OCI-LY7 (cell line): ENCODE measurements around the gene NRXN2. TPM values are rescaled to one million over a fixed set of nuclear protein-coding genes. Genes with fewer than 3 reads are reported as not detected.

Experiments
- BruUV-seq: library from RNA; stranded (reverse); fragments of 400-500 nt; replicated peaks from 2 replicates; lab custom pipeline; 2021; lab: Mats Ljungman, UMichigan
- CTCF ChIA-PET: fragments of 300-600 bp; sonication (Branson Sonifier 250); formaldehyde crosslinking; loops from one replicate; lab custom pipeline; 2022; ENCODE audit warnings: antibody characterized with exemption; ENCODE audit not compliant: unreplicated experiment; lab: Charles Lee
- POLR2A ChIA-PET: fragments of 300-600 bp; sonication (Branson Sonifier 250); formaldehyde crosslinking; loops from one replicate; lab custom pipeline; 2022; ENCODE audit warnings: antibody characterized with exemption; lab: Charles Lee
- DNase-seq: peaks from one replicate; pipeline ENCODE4 v3.0.0-alpha.2; 2015; ENCODE audit warnings: low spot score
- H2AFZ ChIP-seq: fragments of 200-600 bp; sonication (generic), shearing (Covaris generic); 2 replicates; pipeline ENCODE4 v1.6.1; 2014; ENCODE audit warnings: mild to moderate bottlenecking, antibody characterized with exemption, low read length, moderate library complexity
- H3K27ac ChIP-seq: fragments of 200-600 bp; sonication (generic); 2 replicates; pipeline ENCODE4 v1.5.1; 2014; ENCODE audit warnings: mixed run types, low read depth, mild to moderate bottlenecking, moderate library complexity, low read length, inconsistent platforms; ENCODE audit not compliant: poor library complexity, severe bottlenecking
- H3K36me3 ChIP-seq: fragments of 200-600 bp; sonication (generic); 2 replicates; pipeline ENCODE4 v1.6.1; 2014; ENCODE audit warnings: mild to moderate bottlenecking, antibody characterized with exemption, low read length, moderate library complexity, mixed read lengths; ENCODE audit not compliant: insufficient read depth
- H3K4me1 ChIP-seq: fragments of 200-600 bp; sonication (generic); 2 replicates; pipeline ENCODE4 v1.5.1; 2014; ENCODE audit warnings: mild to moderate bottlenecking, low read length; ENCODE audit not compliant: insufficient read depth, poor library complexity, severe bottlenecking
- H3K4me2 ChIP-seq: fragments of 200-600 bp; sonication (generic); 2 replicates; pipeline ENCODE4 v1.6.1; 2014; ENCODE audit warnings: mild to moderate bottlenecking, low read length
- H3K4me3 ChIP-seq: fragments of 200-600 bp; sonication (generic); 2 replicates; pipeline ENCODE4 v1.5.1; 2014; ENCODE audit warnings: mild to moderate bottlenecking, low read depth, low read length; ENCODE audit not compliant: poor library complexity, severe bottlenecking
- H3K79me2 ChIP-seq: fragments of 200-600 bp; sonication (generic); 2 replicates; pipeline ENCODE4 v1.6.1; 2016; ENCODE audit warnings: low read depth, mild to moderate bottlenecking, low read length, moderate library complexity, mixed read lengths; ENCODE audit not compliant: insufficient read depth
- H3K9me2 ChIP-seq: fragments of 200-600 bp; sonication (generic); 2 replicates; pipeline ENCODE4 v1.6.1; 2016; ENCODE audit warnings: mild to moderate bottlenecking, low read length, mixed read lengths; ENCODE audit not compliant: insufficient read depth
- H3K9me3 ChIP-seq: fragments of 200-600 bp; sonication (generic); 2 replicates; pipeline ENCODE4 v1.6.1; 2014; ENCODE audit warnings: mild to moderate bottlenecking, mixed run types, low read length, mixed read lengths
- H4K20me1 ChIP-seq: fragments of 200-600 bp; sonication (generic); 2 replicates; pipeline ENCODE4 v1.6.1; 2014; ENCODE audit warnings: mild to moderate bottlenecking, antibody characterized with exemption, low read length, moderate library complexity, mixed read lengths; ENCODE audit not compliant: insufficient read depth
- EZH2phosphoT487 ChIP-seq: fragments of 200-600 bp; sonication (generic); IDR thresholded peaks from 2 replicates; pipeline ENCODE4 v1.6.1; 2018; ENCODE audit warnings: low read depth, borderline replicate concordance, mild to moderate bottlenecking, mixed run types, antibody characterized with exemption, low read length, moderate library complexity, mixed read lengths
- intact Hi-C: fragments of 100-400 bp; cut with micrococcal nuclease; formaldehyde crosslinking; loops from one replicate; pipeline ENCODE4 v1.10.0; 2022; ENCODE audit not compliant: unreplicated experiment
- total RNA-seq, 2 experiments: library from RNA; depleted of rRNA in 1 of 2; stranded (reverse); fragments of >200 nt in 1 of 2; shearing (Covaris generic) in 1 of 2; gene quantifications; 2 replicates each; pipeline ENCODE4 v1.2.3, GENCODE V29; 2014 to 2022
- TF ChIP-seq, protein P1 (sequence below): fragments of 200-600 bp; sonication (generic); conservative IDR thresholded peaks from 2 replicates; pipeline ENCODE4 v1.5.1; 2014; ENCODE audit warnings: mild to moderate bottlenecking, antibody characterized with exemption, low read length, moderate library complexity, mixed read lengths

The NRXN2 gene
- total RNA-seq, 2 experiments from 2014 or later: 2.4 to 3.3 TPM

DNA sequence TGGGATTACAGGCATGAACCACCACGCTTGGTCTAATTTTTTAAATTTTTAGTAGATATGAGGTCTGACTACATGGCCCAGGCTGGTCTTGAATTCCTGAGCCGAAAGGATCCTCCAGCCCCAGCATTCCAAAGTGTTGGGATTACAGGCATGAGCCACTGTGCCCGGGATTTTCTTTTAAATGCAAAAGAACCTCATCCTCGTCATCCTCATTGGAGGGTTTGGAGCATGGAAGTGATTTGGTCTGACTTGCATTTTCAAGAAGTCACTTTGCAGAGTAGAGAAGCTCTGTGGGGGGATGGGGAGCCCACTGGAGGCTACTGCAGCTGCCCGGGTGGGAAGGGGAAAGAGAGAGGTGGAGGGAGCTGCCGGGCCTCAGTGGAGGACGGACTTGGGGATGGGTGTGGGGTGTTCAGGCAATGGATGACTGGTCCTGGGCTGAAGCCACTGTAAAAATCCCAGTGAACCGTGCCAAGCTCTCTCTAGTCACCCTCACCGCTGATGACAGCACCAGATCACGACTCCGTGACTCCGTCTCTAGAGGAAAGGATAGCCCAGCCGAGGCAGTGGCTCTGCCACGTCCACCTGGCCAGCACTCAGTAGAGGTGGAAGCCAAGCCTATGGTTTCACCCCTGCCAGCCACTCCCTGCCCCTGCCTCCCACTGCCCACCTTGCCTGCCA is 164.8 kb downstream of the NRXN2 start:
- intact Hi-C loops: no loop called here
- no TSS peak for BruUV-seq
- Histone ChIP-seq H3K36me3 (no peaks in the 10 kb centered on the region), H3K4me2 (no peak overlapping the region), H3K4me3 (no peak overlapping the region), H2AFZ (no peak overlapping the region), H3K4me1 (peaks cover 19% of the 10 kb centered on the region), H3K9me3 (no peaks in the 10 kb centered on the region), H3K9me2 (no peaks in the 10 kb centered on the region), H3K27ac (no peak overlapping the region), H3K79me2 (no peaks in the 10 kb centered on the region), H4K20me1 (no peaks in the 10 kb centered on the region)
- ChIA-PET CTCF (no interaction called here), POLR2A (interaction anchor here (0.7 kb wide), 2 partner anchors 13 to 800 kb away, joined by 3 read pairs; no protein-coding TSS in a partner anchor)
- DNase-seq: no peak
- no peak for TF ChIP-seq EZH2phosphoT487
- TF ChIP-seq, protein P1, sequence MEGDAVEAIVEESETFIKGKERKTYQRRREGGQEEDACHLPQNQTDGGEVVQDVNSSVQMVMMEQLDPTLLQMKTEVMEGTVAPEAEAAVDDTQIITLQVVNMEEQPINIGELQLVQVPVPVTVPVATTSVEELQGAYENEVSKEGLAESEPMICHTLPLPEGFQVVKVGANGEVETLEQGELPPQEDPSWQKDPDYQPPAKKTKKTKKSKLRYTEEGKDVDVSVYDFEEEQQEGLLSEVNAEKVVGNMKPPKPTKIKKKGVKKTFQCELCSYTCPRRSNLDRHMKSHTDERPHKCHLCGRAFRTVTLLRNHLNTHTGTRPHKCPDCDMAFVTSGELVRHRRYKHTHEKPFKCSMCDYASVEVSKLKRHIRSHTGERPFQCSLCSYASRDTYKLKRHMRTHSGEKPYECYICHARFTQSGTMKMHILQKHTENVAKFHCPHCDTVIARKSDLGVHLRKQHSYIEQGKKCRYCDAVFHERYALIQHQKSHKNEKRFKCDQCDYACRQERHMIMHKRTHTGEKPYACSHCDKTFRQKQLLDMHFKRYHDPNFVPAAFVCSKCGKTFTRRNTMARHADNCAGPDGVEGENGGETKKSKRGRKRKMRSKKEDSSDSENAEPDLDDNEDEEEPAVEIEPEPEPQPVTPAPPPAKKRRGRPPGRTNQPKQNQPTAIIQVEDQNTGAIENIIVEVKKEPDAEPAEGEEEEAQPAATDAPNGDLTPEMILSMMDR: no peak

DNA sequence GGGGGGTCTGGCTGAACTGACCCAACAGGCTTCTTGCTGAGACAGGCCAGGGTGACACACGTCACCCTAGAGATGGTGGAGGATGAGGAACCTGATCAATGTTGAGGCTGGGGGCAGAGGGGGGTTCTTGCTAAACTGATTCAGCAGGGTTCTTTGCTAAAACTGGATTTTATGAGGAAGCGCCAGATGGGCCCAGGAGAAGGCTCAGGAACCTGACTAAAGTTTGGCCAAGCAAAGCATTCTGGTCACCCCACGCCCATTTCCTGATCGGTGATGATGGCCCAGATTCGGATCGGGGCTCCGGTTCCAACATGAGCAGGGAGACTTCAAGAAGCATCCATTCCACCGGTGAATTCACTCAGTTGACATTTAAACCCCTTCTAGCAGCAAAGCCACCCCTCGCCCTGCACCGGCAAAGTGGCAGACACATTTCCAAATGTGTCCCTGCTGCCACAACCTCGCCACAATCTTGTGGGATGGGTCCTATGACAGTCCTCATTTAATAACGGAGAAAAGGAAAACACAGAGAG is 166.2 kb downstream of the NRXN2 start:
- CTCF ChIA-PET: no interaction called here
- POLR2A ChIA-PET: no interaction called here
- BruUV-seq: no TSS peak

More for the DNA sequence above, 166.2 kb downstream of the NRXN2 start:
- H3K9me3 ChIP-seq: no peaks in the 10 kb centered on the region
- H2AFZ ChIP-seq: no peak overlapping the region
- H3K4me3 ChIP-seq: no peak overlapping the region
- H3K79me2 ChIP-seq: no peaks in the 10 kb centered on the region
- H3K27ac ChIP-seq: no peak overlapping the region
- no peaks in the 10 kb centered on the region for H3K9me2 ChIP-seq
- no peak overlapping the region for H3K4me2 ChIP-seq
- no peaks in the 10 kb centered on the region for H3K36me3 ChIP-seq
- no peak for DNase-seq
- TF ChIP-seq, protein P1: no peak
- TF ChIP-seq EZH2phosphoT487: no peak
- no peaks in the 10 kb centered on the region for H4K20me1 ChIP-seq
- intact Hi-C loops: no loop called here
- peaks cover 19% of the 10 kb centered on the region for H3K4me1 ChIP-seq

Other genes starting within 250 kb of the NRXN2 start
- 0.09 and 0.18 TPM in 2 replicates for gene SLC22A11, start 167.3 kb downstream of the NRXN2 start, total RNA-seq (2014; rRNA removed; shearing (Covaris generic))
- gene SLC22A11, start 167.3 kb downstream of the NRXN2 start, total RNA-seq (2022): not detected in 2 replicates
- not detected in 2 replicates for gene SLC22A12, start 132.0 kb downstream of the NRXN2 start, total RNA-seq (2014; rRNA removed; shearing (Covaris generic))
- not detected in 2 replicates for gene SLC22A12, start 132.0 kb downstream of the NRXN2 start, total RNA-seq (2022)
- gene RASGRP2, start 20.9 kb upstream of the NRXN2 start, total RNA-seq (2014; rRNA removed; shearing (Covaris generic)): 127 and 145 TPM in 2 replicates
- gene RASGRP2, start 20.9 kb upstream of the NRXN2 start, total RNA-seq (2022): 195 and 205 TPM in 2 replicates
- 2.2 and 10.1 TPM in 2 replicates for gene PYGM, start 36.8 kb upstream of the NRXN2 start, total RNA-seq (2014; rRNA removed; shearing (Covaris generic))
- gene PYGM, start 36.8 kb upstream of the NRXN2 start, total RNA-seq (2022): 2.2 and 2.4 TPM in 2 replicates
- 247 and 261 TPM in 2 replicates for gene SF1, start 55.3 kb upstream of the NRXN2 start, total RNA-seq (2014; rRNA removed; shearing (Covaris generic))
- 535 TPM in 2 replicates for gene SF1, start 55.3 kb upstream of the NRXN2 start, total RNA-seq (2022)
- 109 and 115 TPM in 2 replicates for gene MAP4K2, start 80.0 kb upstream of the NRXN2 start, total RNA-seq (2014; rRNA removed; shearing (Covaris generic))
- gene MAP4K2, start 80.0 kb upstream of the NRXN2 start, total RNA-seq (2022): 110 and 122 TPM in 2 replicates
- gene MEN1, start 87.4 kb upstream of the NRXN2 start, total RNA-seq (2014; rRNA removed; shearing (Covaris generic)): 29.8 and 44.4 TPM in 2 replicates
- 71.6 and 72.4 TPM in 2 replicates for gene MEN1, start 87.4 kb upstream of the NRXN2 start, total RNA-seq (2022)
- gene CDC42BPG, start 121.5 kb upstream of the NRXN2 start, total RNA-seq (2014; rRNA removed; shearing (Covaris generic)): 4.9 TPM in 2 replicates
- gene CDC42BPG, start 121.5 kb upstream of the NRXN2 start, total RNA-seq (2022): 3.5 and 5.1 TPM in 2 replicates
- gene EHD1, start 155.4 kb upstream of the NRXN2 start, total RNA-seq (2014; rRNA removed; shearing (Covaris generic)): 101 and 107 TPM in 2 replicates
- gene EHD1, start 155.4 kb upstream of the NRXN2 start, total RNA-seq (2022): 153 and 177 TPM in 2 replicates
- 18.1 and 29.0 TPM in 2 replicates for gene ATG2A, start 194.0 kb upstream of the NRXN2 start, total RNA-seq (2014; rRNA removed; shearing (Covaris generic))
- gene ATG2A, start 194.0 kb upstream of the NRXN2 start, total RNA-seq (2022): 28.2 and 28.7 TPM in 2 replicates
- gene PPP2R5B, start 201.5 kb upstream of the NRXN2 start, total RNA-seq (2014; rRNA removed; shearing (Covaris generic)): 8.6 and 8.8 TPM in 2 replicates
- 13.3 and 16.2 TPM in 2 replicates for gene PPP2R5B, start 201.5 kb upstream of the NRXN2 start, total RNA-seq (2022)
- gene GPHA2, start 212.7 kb upstream of the NRXN2 start, total RNA-seq (2014; rRNA removed; shearing (Covaris generic)): not detected in 2 replicates
- not detected in 2 replicates for gene GPHA2, start 212.7 kb upstream of the NRXN2 start, total RNA-seq (2022)
- gene MAJIN, start 248.9 kb upstream of the NRXN2 start, total RNA-seq (2014; rRNA removed; shearing (Covaris generic)): not detected in 2 replicates
- gene MAJIN, start 248.9 kb upstream of the NRXN2 start, total RNA-seq (2022): not detected in 2 replicates